CD4-positive, alpha-beta T cell treated with Interferon gamma for 1 hour (primary cell): ENCODE results near the gene ZFP36L2.

ENCODE experiments used
- DNase-seq: peaks from one replicate; pipeline ENCODE4 v3.0.0-alpha.2; 2020

The ZFP36L2 gene

DNA sequence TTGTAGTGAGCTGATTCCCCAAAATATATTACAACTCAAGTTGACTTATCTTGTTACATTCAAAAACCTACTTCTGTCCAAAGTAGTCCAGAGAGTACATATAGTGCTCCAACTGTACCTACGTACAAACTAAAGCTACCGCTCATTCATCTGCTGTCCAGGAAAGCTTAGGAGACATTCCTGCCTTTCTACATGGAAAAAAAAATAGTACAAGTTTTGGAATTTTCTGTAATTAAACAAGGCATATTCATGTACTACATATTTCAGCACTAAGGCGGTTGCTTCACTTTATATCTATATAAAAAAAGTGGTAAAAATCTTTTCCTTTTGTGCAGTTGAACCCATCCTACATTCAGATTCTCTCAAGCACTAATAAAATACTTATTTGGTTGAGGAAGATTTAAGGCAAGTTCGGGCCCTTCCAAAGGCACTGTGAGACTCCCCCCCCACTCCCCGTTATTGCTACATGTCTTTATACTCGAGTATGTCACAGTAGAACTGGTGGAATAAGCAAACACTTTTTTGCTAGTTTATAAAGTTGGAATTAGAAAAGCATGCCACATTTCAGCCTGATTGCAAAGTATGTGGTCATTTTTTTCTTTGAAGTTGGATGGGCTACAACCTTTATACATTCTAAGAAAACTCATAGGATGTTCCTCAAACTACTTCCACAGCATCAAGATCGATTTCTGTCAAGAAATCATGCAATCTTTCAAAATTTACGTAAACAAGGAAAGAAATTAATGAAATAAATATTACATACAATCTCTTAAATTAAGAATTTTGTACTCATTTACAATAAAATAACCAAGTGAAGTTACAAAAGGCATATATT lies 3.7 kb downstream of the ZFP36L2 start:
- DNase-seq, result no peak

- DNase-seq, result peak; percentile 62
These were observed 4.5 kb downstream of the ZFP36L2 start for GRCh38 chr2:43221763-43222474.

GRCh38 chr2:43221124-43221762 lies 5.2 kb downstream of the ZFP36L2 start:
- DNase-seq, result peak; percentile 32

DNA sequence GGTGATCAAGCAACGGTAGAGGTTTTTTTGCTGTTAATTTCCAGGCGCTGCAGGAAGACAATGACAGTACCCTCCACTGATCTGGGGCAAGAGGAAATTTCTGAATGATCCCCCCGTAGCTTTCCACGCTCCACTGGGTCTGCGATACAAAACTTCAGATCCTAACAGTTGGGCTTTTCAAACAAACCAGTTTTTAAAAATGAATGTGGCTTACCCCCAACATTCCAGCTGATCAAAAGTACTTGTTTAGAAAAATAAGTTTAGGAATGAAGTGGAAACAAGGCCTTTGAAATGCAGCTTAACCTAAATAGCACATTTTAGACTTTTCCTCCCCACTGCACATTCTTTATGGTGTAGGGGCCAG lies 5.7 kb downstream of the ZFP36L2 start:
- no peak for DNase-seq

- DNase-seq, result no peak
These were observed 6.1 kb downstream of the ZFP36L2 start for GRCh38 chr2:43220229-43220751.

GRCh38 chr2:43219383-43220228 lies 6.8 kb downstream of the ZFP36L2 start:
- peak; percentile 82 for DNase-seq

- DNase-seq, result peak; percentile 91
These were observed 7.6 kb downstream of the ZFP36L2 start for GRCh38 chr2:43218702-43219382.

DNA sequence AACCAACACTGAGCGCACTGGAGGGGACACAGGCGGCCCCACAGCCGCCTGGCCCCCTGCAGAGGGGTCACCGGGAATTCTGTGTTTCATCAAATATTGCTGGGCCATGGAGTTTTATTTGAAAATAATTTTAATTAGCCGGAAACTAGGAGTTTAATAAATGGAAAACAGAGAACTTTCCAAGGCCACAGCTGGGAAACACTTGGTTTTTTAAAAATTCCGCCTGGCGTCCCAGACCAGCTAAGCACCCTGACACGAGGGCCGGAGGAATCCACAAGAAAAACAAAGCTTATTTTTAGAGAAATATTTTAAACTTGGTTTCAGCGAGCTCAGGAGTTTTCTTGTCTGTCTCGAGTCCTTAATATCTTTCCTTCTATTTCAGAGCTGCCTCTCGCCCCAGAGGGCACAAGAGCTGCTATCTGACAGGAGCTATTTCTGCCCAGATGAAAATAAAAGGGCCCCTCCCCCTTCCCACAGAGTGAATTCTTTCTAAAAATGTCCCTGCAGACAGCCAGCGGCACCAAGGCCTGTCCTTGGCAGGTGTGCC lies 8.2 kb downstream of the ZFP36L2 start:
- DNase-seq, result no peak

DNA sequence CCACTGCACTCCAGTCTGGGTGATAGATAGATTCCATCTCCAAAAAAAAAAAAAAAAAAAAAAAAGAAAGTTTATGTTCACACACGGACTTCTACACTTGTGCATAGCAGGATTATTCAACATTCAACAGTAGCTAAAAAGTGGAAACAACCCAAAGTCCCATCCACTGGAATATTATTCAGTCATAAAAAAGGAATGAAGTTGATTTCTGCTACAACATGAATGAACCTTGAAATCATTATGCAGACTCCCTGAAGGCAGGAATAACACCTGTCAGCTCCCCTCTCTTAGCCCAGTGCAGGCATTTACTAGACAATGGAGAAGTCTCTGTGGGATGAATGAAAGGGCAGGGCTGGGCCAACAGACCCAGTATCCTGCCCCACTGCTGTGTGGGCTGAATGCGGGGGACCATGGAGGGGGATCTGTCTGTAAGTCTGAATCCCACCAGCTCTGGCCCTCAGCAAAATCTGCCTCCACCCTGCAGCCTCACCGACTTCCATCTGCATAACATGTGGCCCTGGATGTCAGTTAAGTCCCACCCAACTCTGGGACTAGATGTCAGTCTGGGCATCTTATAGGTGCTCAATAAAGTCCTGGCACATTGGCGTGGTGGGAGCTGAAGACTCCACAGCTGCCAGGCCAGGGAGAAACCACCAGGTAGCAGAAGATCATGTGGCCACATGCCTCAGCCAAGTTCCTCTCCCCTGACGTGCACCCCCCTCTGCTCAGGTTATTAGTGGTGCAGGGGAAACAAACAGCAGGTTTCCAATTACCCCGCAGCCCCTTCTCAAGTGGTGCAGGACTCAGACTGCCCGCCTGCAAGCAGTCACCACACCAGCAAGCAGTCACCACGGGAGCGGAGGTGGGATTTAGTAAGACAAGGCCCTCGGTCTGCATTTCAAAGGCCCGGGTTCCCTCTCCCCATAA lies 8.9 kb downstream of the ZFP36L2 start:
- DNase-seq, result no peak

GRCh38 chr2:43216629-43217028 lies 9.8 kb downstream of the ZFP36L2 start:
- DNase-seq, result no peak

GRCh38 chr2:43215673-43216255 lies 10.6 kb downstream of the ZFP36L2 start:
- DNase-seq, result no peak

- no peak for DNase-seq
These were observed 12.2 kb downstream of the ZFP36L2 start for GRCh38 chr2:43214253-43214652.

- DNase-seq, result peak; percentile 43
These were observed 13.5 kb downstream of the ZFP36L2 start for GRCh38 chr2:43212931-43213330.

DNA sequence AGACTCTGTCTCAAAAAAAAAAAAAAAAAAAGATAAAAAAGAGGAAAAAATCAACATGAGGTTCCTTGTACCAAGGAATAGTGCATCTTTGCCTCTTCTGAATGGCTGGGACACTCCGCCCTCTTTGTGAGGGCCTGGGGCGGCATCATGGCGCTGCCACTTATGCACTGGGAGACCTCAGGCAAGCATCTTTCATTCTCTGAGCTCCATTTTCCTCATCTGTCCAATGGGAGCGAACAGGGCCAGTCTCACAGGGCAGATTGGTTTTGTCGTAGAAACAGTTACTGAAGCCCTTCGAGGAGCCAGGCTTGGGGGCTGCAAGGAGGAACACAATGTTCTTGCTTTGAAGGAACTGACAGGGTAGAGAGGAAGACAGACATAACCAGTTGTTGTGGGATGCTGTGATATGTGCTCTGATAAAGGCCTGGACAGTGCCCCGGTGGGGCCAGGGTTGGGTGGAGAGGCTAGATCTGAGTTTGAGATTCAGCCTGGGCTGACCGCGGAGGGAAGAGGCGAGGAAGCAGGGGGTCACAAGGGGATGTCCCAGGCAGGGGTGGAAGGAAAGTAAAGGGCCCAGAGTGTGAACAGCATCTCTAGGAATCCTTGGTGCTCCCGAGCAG lies 14.1 kb downstream of the ZFP36L2 start:
- no peak for DNase-seq

GRCh38 chr2:43210467-43211303 lies 15.7 kb downstream of the ZFP36L2 start:
- DNase-seq, result peak; percentile 69

GRCh38 chr2:43210125-43210466 lies 16.3 kb downstream of the ZFP36L2 start:
- no peak for DNase-seq

GRCh38 chr2:43209204-43209717 lies 17.1 kb downstream of the ZFP36L2 start:
- no peak for DNase-seq

GRCh38 chr2:43207553-43208300 lies 18.7 kb downstream of the ZFP36L2 start:
- DNase-seq, result no peak
